ENCODE results near the gene SPNS2. TPM values are rescaled to one million over a fixed set of nuclear protein-coding genes. Genes with fewer than 3 reads are reported as not detected.
A peak's percentile ranks its signal among the peaks of the same experiment; 100 is the strongest.

The SPNS2 gene
- total RNA-seq, 4 donors from 2014 or later: 5.4 to 49.8 (median 23.4) TPM

DNA sequence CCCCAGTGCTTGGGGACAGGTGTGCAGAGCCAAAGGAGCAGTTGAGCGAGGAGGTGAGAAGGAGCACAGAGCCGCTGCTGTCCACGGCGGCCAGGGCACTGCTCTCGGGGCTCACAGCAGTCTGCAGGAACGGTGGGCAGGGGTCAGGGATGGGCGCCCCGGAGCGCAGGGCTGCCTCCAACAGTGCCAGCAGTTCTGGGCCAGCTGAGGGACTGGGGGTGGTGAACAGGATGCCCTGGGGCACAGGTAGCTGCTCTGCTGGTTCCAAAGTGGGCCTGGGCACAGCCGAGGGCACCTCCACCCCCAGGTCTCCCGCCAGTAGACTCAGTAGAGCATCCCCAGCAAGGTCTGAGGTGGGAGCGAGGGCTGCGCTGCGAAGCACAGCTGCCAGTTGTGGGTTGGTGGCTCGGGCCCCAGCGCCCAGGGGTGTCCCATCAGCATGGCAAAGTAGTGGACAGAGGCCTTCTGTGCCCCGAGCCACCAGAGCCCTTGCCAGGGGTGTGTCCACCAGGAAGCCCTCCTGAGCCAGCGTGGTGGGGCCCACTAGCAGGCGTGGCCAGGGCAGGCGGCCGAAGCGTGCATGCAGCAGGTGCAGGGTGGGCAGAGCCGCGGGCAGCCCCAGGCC lies 59.8 kb downstream of the SPNS2 start:
- H3K27ac ChIP-seq: no peak overlapping the region
- H3K4me1 ChIP-seq: peaks cover 0 to 24% (median 16%) of the 10 kb centered on the region in 4 donors
- TF ChIP-seq POLR2A (IDR thresholded peaks at IDR 0.05): no peak
- TF ChIP-seq, protein P1, sequence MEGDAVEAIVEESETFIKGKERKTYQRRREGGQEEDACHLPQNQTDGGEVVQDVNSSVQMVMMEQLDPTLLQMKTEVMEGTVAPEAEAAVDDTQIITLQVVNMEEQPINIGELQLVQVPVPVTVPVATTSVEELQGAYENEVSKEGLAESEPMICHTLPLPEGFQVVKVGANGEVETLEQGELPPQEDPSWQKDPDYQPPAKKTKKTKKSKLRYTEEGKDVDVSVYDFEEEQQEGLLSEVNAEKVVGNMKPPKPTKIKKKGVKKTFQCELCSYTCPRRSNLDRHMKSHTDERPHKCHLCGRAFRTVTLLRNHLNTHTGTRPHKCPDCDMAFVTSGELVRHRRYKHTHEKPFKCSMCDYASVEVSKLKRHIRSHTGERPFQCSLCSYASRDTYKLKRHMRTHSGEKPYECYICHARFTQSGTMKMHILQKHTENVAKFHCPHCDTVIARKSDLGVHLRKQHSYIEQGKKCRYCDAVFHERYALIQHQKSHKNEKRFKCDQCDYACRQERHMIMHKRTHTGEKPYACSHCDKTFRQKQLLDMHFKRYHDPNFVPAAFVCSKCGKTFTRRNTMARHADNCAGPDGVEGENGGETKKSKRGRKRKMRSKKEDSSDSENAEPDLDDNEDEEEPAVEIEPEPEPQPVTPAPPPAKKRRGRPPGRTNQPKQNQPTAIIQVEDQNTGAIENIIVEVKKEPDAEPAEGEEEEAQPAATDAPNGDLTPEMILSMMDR (IDR thresholded peaks at IDR 0.05): no peak
- TF ChIP-seq EP300 (IDR thresholded peaks at IDR 0.05): no peak
- H3K36me3 ChIP-seq: peaks cover 0 to 7% (median 0%) of the 10 kb centered on the region in 3 donors
- DNase-seq (ENCODE audit: low spot score in 2 of 2): no peak
- H3K9me3 ChIP-seq: no peaks in the 10 kb centered on the region
- 75 to 91% methylated on average over 6 to 24 of the region's 24 CpGs for WGBS, 2 donors
- H3K27me3 ChIP-seq: no peaks in the 10 kb centered on the region
- H3K4me3 ChIP-seq: no peak overlapping the region

DNA sequence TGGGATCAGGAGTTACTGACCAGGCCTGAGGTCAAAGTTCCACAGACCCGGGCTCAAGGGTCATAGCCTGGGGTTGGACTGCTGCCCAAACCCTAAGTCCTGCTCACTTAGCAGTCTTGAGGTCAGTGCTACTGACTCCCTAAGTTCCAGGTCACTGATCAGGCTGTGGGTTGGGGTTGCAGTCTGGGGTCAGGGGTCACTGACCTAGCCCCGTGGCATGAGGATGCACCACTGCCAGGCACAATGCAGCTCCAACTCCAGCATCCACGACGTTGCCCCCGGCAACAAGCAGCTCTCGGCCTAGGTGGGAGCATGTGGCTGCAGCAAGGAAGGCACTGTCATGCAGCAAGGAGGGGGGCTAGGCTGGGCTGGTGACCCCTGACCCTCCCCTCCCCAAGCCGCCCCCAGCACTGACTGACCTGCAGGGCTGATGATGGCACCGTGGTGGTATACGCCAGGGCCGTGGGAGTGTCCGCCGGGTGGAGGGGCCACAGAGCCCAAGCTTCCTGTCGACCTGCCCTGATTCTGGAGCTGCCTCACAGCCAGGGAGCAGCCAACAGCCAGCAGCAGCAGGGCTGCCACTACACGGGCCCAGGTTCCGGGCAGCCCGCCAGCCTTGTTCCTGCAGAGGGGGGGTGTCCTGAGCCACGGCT lies 60.6 kb downstream of the SPNS2 start:
- WGBS, 2 donors: 56 to 67% methylated on average over 6 to 8 of the region's 17 CpGs
- Histone ChIP-seq H3K4me1 (peaks cover 0 to 15% (median 12%) of the 10 kb centered on the region in 4 donors), H3K27me3 (no peaks in the 10 kb centered on the region), H3K27ac (no peak overlapping the region), H3K9me3 (no peaks in the 10 kb centered on the region), H3K4me3 (no peak overlapping the region), H3K36me3 (no peaks in the 10 kb centered on the region)
- TF ChIP-seq EP300 (IDR thresholded peaks at IDR 0.05) (no peak), POLR2A (IDR thresholded peaks at IDR 0.05) (no peak)
- TF ChIP-seq, protein P1 (IDR thresholded peaks at IDR 0.05): no peak
- DNase-seq (ENCODE audit: low spot score in 2 of 2): no peak

DNA sequence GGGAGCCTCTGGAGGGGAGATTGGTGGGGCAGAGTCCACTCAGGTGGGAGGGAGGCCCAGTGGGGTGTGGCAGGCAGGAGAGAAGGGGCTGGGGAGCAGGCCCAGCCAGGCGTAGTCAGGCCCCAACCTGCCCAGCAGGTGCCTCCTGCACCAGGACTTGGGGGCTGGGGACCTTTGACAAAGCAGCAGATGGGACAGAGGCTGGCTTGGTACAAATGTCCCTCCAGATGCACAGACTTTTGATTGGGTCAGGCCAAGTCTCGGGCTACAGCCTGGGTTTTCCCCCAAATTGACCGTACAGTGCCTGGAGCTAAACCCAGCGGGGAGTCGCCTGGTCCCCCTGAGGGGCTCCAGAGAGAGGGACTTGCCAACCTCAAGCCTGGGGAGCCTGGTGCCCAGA lies 61.3 kb downstream of the SPNS2 start:
- Histone ChIP-seq H3K4me3 (no peak overlapping the region), H3K36me3 (no peaks in the 10 kb centered on the region), H3K27ac (peak overlapping the region in 1 of 4 donors; percentile 60), H3K9me3 (no peaks in the 10 kb centered on the region), H3K27me3 (no peaks in the 10 kb centered on the region), H3K4me1 (peaks cover 0 to 8% (median 6%) of the 10 kb centered on the region in 4 donors)
- DNase-seq (ENCODE audit: low spot score in 2 of 2): no peak
- 92 to 100% methylated on average over 1 of the region's 5 CpGs for WGBS, 2 donors
- TF ChIP-seq, protein P1 (IDR thresholded peaks at IDR 0.05): no peak
- no peak for TF ChIP-seq EP300 (IDR thresholded peaks at IDR 0.05)
- TF ChIP-seq POLR2A (IDR thresholded peaks at IDR 0.05): no peak

DNA sequence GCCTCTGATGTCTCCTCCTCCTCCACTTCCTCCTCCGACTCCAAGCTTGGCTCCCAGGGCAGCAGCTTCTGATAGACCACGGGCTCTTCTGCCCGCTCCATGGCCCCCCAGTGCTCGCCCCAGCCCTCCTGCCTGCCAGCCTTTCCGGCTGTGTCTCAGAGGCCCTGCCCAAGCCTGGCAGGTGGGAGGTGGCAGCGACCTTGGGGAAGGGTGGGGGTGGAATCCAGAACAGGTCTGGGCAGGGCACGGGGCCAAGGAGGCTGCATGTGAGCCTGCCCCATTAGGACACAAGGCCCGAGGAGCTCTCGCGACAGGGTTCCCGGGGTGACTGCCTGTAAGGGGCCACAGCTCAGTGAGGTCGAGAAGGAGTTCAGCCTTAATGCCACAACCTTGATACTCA lies 61.7 kb downstream of the SPNS2 start, which contains the start of gene GGT6:
Gene GGT6 (minus strand): TSS at position 157 of the 400 bp plus-strand sequence. CDS start 56 bp downstream, at position 101.
- Histone ChIP-seq H3K27me3 (no peaks in the 10 kb centered on the region), H3K9me3 (no peaks in the 10 kb centered on the region), H3K4me3 (no peak within 1 kb of the TSS), H3K36me3 (no peaks in the 10 kb centered on the region), H3K27ac (peak within 1 kb of the TSS in 1 of 4 donors; percentile 60), H3K4me1 (peaks cover 0 to 10% (median 6%) of the 10 kb centered on the region in 4 donors)
- WGBS, 2 donors: 75 to 88% methylated on average over 7 to 12 of the region's 12 CpGs
- DNase-seq (ENCODE audit: low spot score in 2 of 2): no peak
- TF ChIP-seq POLR2A (IDR thresholded peaks at IDR 0.05) (no peak), EP300 (IDR thresholded peaks at IDR 0.05) (no peak)
- TF ChIP-seq, protein P1 (IDR thresholded peaks at IDR 0.05): no peak

DNA sequence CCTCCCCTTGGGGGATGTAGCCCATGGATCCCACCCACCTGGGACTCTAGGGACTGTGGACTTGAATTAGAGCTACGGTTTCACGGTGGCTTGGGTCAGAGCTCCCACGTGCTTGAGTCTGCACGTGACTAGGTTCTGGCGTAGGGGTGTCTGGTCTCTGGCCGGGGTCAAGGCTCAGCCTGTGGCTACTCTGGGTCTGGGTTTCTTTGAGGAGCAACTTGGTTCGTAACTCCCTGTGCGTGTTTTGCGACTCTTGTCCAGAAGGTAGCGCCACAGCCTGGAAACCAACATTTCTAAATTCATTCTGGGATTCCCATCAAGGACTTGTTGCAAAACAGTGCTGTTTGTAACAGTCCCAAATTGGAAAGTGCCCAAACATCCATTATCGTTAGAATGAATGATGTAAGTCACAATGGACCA lies 62.2 kb downstream of the SPNS2 start:
- Histone ChIP-seq H3K4me3 (no peak overlapping the region), H3K27ac (no peak overlapping the region), H3K27me3 (no peaks in the 10 kb centered on the region), H3K9me3 (no peaks in the 10 kb centered on the region), H3K36me3 (no peaks in the 10 kb centered on the region), H3K4me1 (peaks cover 0 to 12% (median 5%) of the 10 kb centered on the region in 4 donors)
- 60 to 70% methylated on average over 9 to 11 of the region's 11 CpGs for WGBS, 2 donors
- no peak for TF ChIP-seq EP300 (IDR thresholded peaks at IDR 0.05)
- TF ChIP-seq, protein P1 (IDR thresholded peaks at IDR 0.05): no peak
- DNase-seq (ENCODE audit: low spot score in 2 of 2): no peak

Measured in tibial nerve (tissue), 4 donors.